Stimulated activated CD4-positive, alpha-beta T cell treated with anti-CD3 and anti-CD28 coated beads, Interleukin-15, amount 100 ng/mL, for 1 hour (primary cell): Measurements from ENCODE around the gene USF3.
"Not testable (repeated sequence)": the region's sequence is repeated elsewhere in the genome, so short reads cannot be mapped to it uniquely, and the experiment has no call there.

Source experiments
- DNase-seq, 2 donors: peaks; one replicate each; pipeline ENCODE4 v3.0.0-alpha.2; 2020; ENCODE audit warnings: low read depth in 1 of 2, low spot score in 1 of 2

The USF3 gene

DNA sequence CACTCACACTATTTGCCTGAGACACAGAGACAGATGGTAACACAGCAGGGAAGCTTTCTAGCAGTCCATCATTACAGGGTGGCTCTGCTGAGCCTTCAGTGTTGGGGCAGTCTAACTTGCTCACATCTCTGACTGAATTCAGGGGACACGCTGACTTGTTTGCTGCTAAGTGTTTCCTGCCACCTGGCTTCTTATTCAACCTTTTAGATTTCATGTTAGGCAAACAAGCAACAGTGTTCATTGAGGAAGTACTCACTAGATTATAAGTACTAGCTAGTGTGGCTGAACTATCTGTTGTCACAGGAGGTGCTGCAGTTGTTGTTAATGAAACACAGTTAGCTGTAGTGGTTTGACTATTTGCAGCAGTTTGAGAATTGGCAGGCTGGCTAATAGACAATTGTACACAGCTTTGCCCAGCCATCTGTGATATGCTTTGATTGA lies 37.3 kb downstream of the USF3 start:
- no peak for DNase-seq

DNA sequence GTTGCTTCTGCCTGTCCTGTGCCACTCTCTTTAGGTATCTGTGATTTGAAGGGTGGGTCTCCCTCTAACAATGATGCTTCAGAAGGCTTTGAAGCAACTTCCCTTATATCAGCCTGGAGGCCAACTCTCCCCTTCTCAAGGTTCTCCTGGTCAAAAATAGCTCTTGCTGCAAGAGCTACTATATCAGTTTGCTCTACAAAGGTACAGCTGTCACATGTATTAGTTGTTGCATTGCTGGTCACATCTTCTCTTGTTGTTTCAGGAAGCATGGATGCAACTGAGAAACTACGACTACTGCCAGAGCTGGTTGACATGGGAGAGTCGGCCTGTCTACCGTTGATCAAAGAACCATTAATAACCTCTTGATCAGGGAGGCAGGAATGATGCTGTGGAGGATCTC lies 38.3 kb downstream of the USF3 start:
- no peak for DNase-seq

GRCh38 chr3:113654851-113655250 lies 41.6 kb downstream of the USF3 start:
- DNase-seq = no peak

DNA sequence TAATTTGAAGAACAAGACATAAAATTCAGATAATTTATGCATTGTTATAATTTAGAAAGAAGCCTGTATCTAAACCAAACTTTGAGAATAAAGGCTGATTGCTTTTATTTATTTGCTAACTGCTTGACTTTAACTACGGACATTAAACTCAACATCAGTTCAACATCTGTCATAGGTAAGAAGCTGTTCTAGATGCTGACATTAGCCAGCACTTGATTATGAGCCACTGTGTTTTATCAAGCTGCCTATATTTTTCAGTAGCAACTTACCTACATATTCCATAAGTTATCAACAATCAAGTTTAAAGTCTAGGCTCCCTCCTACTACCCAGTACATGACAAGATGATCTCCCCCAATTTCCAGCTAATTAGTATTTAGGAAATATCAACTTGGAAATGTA lies 42.1 kb downstream of the USF3 start:
- DNase-seq = no peak

GRCh38 chr3:113649174-113649845 lies 47.1 kb downstream of the USF3 start:
- DNase-seq = no peak

GRCh38 chr3:113648524-113648923 lies 47.9 kb downstream of the USF3 start:
- no peak for DNase-seq

DNA sequence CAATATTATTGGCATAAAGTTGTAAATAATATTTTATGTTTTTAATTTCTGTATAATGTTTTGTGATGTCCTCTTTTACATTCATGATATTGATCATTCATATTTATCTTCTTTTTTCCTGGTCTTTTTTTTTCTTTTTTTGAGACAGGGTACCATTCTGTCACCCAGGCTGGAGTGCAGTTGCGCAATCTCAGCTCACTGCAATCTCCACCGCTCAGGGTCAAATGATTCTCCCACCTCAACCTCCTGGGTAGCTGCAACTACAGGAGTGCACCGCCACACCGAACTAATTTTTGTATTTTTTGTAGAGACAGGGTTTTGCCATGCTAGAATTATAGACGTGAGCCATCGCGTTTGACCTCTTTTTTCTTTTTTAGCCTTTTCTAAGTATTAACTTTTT lies 52.9 kb downstream of the USF3 start:
- DNase-seq = no peak

- no peak for DNase-seq
Observed at GRCh38 chr3:113638910-113639309, 57.5 kb downstream of the USF3 start.

- no peak for DNase-seq
Observed at GRCh38 chr3:113637756-113638155, 58.7 kb downstream of the USF3 start.

DNA sequence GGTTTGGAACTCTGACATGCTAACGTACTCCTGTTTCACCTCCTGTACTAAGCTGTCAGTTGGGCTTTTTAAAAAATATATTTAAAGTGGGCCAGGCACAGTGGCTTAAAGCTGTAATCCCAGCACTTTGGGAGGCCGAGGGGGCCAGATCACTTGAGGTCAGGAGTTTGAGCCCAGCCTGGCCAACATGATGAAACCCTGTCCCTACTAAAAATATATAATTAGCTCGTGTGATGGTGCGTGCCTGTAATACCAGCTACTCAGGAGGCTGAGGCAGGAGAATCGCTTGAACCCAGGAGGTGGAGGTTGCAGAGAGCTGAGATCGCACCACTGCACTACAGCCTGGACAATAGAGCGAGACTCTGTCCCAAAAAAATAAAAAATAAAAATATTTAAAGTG lies 60.4 kb downstream of the USF3 start:
- DNase-seq = not testable (repeated sequence)

GRCh38 chr3:113634782-113635474 lies 61.5 kb downstream of the USF3 start:
- no peak for DNase-seq

DNA sequence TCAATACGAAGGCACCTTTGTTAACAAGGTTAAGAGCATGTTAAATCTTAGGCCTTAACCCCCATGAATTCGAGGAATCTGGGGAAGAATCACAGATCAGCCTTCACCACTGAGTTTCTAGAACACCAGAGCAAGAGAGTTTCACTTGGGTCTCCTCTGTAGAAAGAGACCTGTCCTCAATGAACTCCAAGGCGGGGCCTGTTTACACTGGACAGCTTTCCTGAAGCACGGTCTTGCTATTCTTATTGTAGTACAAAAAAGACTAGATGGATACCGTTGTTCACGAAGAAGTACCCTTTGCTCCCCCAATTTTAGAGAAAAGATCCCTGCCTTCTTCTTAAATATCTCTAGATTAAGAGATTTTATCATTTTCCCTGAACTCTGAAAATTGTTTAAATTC lies 64.9 kb downstream of the USF3 start:
- DNase-seq = no peak

- no peak for DNase-seq
Observed at GRCh38 chr3:113630956-113631542, 65.4 kb downstream of the USF3 start.

DNA sequence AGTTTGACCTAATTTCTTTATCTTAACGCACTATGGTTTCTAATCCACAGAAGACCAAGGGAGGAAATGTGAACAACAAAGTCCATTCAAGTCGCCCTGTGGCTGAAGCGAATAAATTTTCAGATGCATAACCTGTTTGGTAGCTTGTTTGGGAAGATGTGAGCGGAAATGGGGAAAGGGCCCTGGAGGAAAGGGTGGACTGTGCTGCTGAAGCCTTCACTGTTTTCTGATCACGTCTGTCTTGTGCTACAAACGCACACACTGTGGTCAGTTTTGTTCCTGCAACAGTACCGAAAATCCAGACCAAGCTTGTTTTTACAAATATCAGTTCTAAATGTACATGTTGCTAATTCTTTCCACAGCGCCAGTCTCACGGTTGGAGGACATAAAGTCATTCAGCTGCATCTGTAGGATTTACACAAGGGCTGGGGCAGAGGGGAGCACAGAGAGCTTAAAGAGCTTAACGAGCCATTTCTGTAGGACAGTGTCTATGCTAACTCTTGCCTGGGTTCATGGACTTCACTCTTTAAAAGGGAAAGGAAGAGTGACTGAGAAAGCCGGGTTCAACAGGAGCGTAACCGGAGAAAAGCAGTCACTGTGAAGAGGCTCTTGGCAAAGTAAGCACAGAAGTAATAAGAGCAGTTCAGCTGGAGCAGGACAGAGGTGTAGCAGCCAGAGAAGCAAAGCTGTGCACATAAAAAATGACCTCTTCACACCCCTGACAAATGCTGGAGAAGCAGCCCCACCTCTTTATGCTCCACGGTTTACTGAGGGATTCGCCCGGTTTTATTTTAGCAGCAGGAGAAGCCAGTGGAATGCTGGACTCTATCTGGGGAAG lies 66.6 kb downstream of the USF3 start:
- no peak for DNase-seq

DNA sequence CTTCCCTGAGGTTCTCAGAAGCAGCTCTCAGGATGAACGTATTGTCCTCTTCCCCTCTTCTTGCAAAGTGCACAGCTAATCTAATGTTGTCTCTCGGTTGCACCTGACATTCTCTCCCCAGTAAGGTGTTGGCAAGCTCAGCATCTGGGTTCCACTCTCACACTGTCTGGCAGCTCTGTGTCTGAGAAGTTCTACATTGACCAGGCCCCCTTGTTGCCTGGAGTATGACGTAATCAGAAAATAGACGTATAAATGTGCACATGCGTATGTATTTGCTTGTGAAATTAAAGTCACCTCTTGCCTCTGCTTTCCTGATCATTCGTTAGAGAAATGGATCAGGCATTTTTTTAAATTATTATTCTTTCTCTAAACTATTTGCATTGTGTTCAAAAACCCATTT lies 67.7 kb downstream of the USF3 start:
- no peak for DNase-seq

GRCh38 chr3:113628316-113628715 lies 68.1 kb downstream of the USF3 start:
- no peak for DNase-seq

DNA sequence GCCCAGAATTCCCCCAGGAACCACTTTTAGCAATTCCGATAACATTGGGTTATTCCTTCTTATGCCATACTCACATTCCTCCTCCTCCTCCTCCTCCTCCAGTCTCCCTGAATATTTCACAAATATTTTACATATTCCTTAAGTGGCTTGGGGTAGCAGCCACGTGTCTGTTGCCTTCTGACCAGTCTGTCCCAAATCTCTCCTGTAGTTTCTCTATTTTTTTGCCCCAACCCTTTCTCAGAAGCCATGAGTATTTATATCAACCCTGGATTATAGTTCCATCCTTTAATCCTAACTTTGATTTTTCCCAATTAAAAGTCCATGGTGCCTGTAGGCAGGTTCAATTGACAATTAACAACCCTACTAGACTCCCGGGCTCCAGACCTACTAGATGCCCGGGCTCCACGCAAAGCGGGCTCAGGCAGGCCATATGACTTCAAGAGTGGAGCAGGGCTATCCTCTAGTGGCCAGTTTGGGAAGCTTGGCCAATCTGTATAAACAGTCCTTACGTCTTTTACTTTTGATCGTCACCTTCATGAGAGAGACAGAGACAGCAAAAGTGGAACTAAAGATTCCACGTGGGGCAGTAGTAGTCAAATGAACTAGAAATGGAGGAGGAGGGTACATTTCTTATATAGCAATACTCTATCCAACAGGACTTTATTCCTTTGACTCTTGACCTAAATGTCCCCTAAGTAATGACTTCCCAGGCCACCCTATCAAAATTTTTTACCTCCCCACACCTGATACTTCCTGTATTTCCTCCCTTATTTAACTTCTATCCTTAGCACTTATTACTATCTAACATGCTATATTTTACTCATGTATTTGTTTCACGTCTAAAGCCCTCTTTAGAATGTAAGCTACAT lies 69.7 kb downstream of the USF3 start:
- DNase-seq = no peak

GRCh38 chr3:113625834-113626233 lies 70.6 kb downstream of the USF3 start:
- DNase-seq = no peak

- DNase-seq = no peak
Observed at GRCh38 chr3:113623811-113624210, 72.6 kb downstream of the USF3 start.

- no peak for DNase-seq
Observed at GRCh38 chr3:113623324-113623723, 73.1 kb downstream of the USF3 start.

DNA sequence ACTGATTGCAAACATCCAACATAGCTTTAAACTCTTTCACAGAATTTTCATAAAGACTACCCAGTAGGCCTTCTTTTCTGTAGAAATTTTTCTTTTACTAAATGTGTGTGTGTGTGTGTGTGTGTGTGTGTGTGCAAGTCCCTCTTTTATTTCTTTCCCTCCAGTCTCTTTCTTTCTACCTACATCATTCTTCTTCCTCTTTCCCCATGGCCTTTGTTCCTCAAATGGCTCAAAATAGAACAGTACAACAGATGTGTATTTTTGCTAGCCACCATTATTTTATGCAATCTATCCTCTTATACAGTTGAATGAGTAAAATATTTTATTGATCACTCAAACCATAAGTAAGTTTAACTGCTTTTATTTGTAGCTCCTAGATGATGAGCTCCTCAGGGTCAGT lies 76.4 kb downstream of the USF3 start:
- no peak for DNase-seq
